Measurements from ENCODE around the gene DLGAP1. TPM values are rescaled to one million over a fixed set of nuclear protein-coding genes. Genes with fewer than 3 reads are reported as not detected.

The DLGAP1 gene
- total RNA-seq, 3 donors from 2014 or later (not counting 1 experiment from before 2014, with no cell fraction given): not detected

GRCh38 chr18:3675446-3675845 lies 779.7 kb downstream of the DLGAP1 start:
- no peaks in the 10 kb centered on the region for H3K4me1 ChIP-seq (ENCODE audit: control insufficient read depth, insufficient read depth, low read length)
- Mint-ChIP-seq H3K9me3 (no peaks in the 10 kb centered on the region), H3K36me3 (no peaks in the 10 kb centered on the region), H3K4me3 (no peak overlapping the region), H3K27ac (no peak overlapping the region), H3K4me1 (no peaks in the 10 kb centered on the region), H3K27me3 (ENCODE audit: low read depth in 2 of 2) (peaks cover 24% of the 10 kb centered on the region in 2 donors)
- no peak for ATAC-seq
- H3K27me3 ChIP-seq (ENCODE audit: control insufficient read depth, insufficient read depth, low read length): no peaks in the 10 kb centered on the region
- H3K4me3 ChIP-seq (ENCODE audit: low read length): no peak overlapping the region
- intact Hi-C loops (cut with micrococcal nuclease): no loop called here
- no peak overlapping the region for H3K27ac ChIP-seq (ENCODE audit: low read length)
- no peak for TF ChIP-seq CTCF (IDR thresholded peaks at IDR 0.05)
- H3K9me3 ChIP-seq (ENCODE audit: control insufficient read depth, insufficient read depth, low read length): no peaks in the 10 kb centered on the region
- 92% methylated on average over 3 of the region's 3 CpGs for WGBS (ENCODE audit: insufficient coverage)
- no peak for DNase-seq
- H3K36me3 ChIP-seq (ENCODE audit: control insufficient read depth, insufficient read depth, low read length): no peaks in the 10 kb centered on the region

GRCh38 chr18:3671176-3671575 lies 783.9 kb downstream of the DLGAP1 start:
- intact Hi-C loops (cut with micrococcal nuclease): no loop called here
- no peaks in the 10 kb centered on the region for H3K27me3 ChIP-seq (ENCODE audit: control insufficient read depth, insufficient read depth, low read length)

GRCh38 chr18:3669376-3669775 lies 785.7 kb downstream of the DLGAP1 start:
- H3K4me3 ChIP-seq (ENCODE audit: low read length): no peak overlapping the region
- 95% methylated on average over 17 of the region's 17 CpGs for WGBS (ENCODE audit: insufficient coverage)
- Mint-ChIP-seq H3K4me1 (peaks cover 0 to 5% of the 10 kb centered on the region in 2 donors), H3K27ac (no peak overlapping the region), H3K4me3 (no peak overlapping the region), H3K27me3 (ENCODE audit: low read depth in 2 of 2) (peaks cover 0 to 12% of the 10 kb centered on the region in 2 donors), H3K36me3 (no peaks in the 10 kb centered on the region), H3K9me3 (no peaks in the 10 kb centered on the region)
- H3K27ac ChIP-seq (ENCODE audit: low read length): no peak overlapping the region
- ATAC-seq: no peak
- DNase-seq: no peak
- H3K27me3 ChIP-seq (ENCODE audit: control insufficient read depth, insufficient read depth, low read length): peaks cover 2% of the 10 kb centered on the region
- H3K4me1 ChIP-seq (ENCODE audit: control insufficient read depth, insufficient read depth, low read length): peaks cover 4% of the 10 kb centered on the region
- H3K9me3 ChIP-seq (ENCODE audit: control insufficient read depth, insufficient read depth, low read length): no peaks in the 10 kb centered on the region
- H3K36me3 ChIP-seq (ENCODE audit: control insufficient read depth, insufficient read depth, low read length): no peaks in the 10 kb centered on the region
- no peak for TF ChIP-seq CTCF (IDR thresholded peaks at IDR 0.05)
- intact Hi-C loops (cut with micrococcal nuclease): loop anchor here (5.0 kb wide), 1 partner anchor 77 kb away; no protein-coding TSS in a partner anchor

More at GRCh38 chr18:3671176-3671575, 783.9 kb downstream of the DLGAP1 start:
- no peak for ATAC-seq
- H3K9me3 ChIP-seq (ENCODE audit: control insufficient read depth, insufficient read depth, low read length): no peaks in the 10 kb centered on the region
- Mint-ChIP-seq H3K27ac (no peak overlapping the region), H3K4me3 (no peak overlapping the region), H3K27me3 (ENCODE audit: low read depth in 2 of 2) (peaks cover 4 to 11% of the 10 kb centered on the region in 2 donors), H3K36me3 (no peaks in the 10 kb centered on the region), H3K4me1 (no peaks in the 10 kb centered on the region), H3K9me3 (no peaks in the 10 kb centered on the region)
- TF ChIP-seq CTCF (IDR thresholded peaks at IDR 0.05): no peak
- DNase-seq: no peak
- H3K4me3 ChIP-seq (ENCODE audit: low read length): no peak overlapping the region
- no peak overlapping the region for H3K27ac ChIP-seq (ENCODE audit: low read length)
- no peaks in the 10 kb centered on the region for H3K4me1 ChIP-seq (ENCODE audit: control insufficient read depth, insufficient read depth, low read length)
- 90% methylated on average over 2 of the region's 2 CpGs for WGBS (ENCODE audit: insufficient coverage)
- H3K36me3 ChIP-seq (ENCODE audit: control insufficient read depth, insufficient read depth, low read length): no peaks in the 10 kb centered on the region
